HepG2 (cell line): ENCODE results near the gene ATM. TPM values are rescaled to one million over a fixed set of nuclear protein-coding genes. Genes with fewer than 3 reads are reported as not detected.
A peak's percentile ranks its signal among the peaks of the same experiment; 100 is the strongest.

Experiments used
- AGO1 ChIP-seq: fragments of 200-400 bp; formaldehyde crosslinking; IDR thresholded peaks from 2 replicates; pipeline ENCODE4 v1.6.1; 2017; ENCODE audit warnings: mild to moderate bottlenecking, low read depth, low read length, moderate library complexity; ENCODE audit not compliant: poor library complexity, severe bottlenecking
- GATAD1 ChIP-seq: IDR thresholded peaks from 2 replicates; pipeline ENCODE4 v1.6.1; 2016; ENCODE audit warnings: missing genetic modification reagents, missing compliant biosample characterization
- HMGA1 ChIP-seq: sonication (generic); formaldehyde crosslinking; conservative IDR thresholded peaks from 2 replicates; pipeline ENCODE4 v1.4.0; 2020; ENCODE audit warnings: missing genetic modification reagents
- KMT2A ChIP-seq: sonication (generic); formaldehyde crosslinking; IDR thresholded peaks from 2 replicates; pipeline ENCODE4 v1.4.0; 2020; ENCODE audit warnings: missing genetic modification reagents
- MIER3 ChIP-seq: IDR thresholded peaks from 2 replicates; pipeline ENCODE4 v1.6.1; 2016; ENCODE audit warnings: missing compliant biosample characterization, borderline replicate concordance
- POLR2G ChIP-seq: fragments of 200-400 bp; formaldehyde crosslinking; IDR thresholded peaks from 2 replicates; pipeline ENCODE4 v1.6.1; 2018; ENCODE audit warnings: mild to moderate bottlenecking, low read depth, low read length, moderate library complexity
- SOX6 ChIP-seq, 2 experiments: fragments of 450-650 bp in 1 of 2; sonication (generic) in 1 of 2; formaldehyde crosslinking in 1 of 2; IDR thresholded peaks; 2 replicates each; pipeline versions ENCODE4 v1.4.0 to v1.6.1; 2017 to 2020; ENCODE audit warnings: antibody characterized with exemption in 1 of 2, mild to moderate bottlenecking in 1 of 2, missing genetic modification reagents in 1 of 2
- SUZ12 ChIP-seq: fragments of 150-350 bp; IDR thresholded peaks from 2 replicates; pipeline ENCODE4 v1.6.1; 2014; ENCODE audit warnings: low read depth, low read length
- ZNF670 ChIP-seq: sonication (generic); formaldehyde crosslinking; IDR thresholded peaks from 2 replicates; pipeline ENCODE4 v1.8.0; 2022; ENCODE audit warnings: mild to moderate bottlenecking, missing genetic modification reagents, borderline replicate concordance
- polyA plus RNA-seq, 8 experiments: library from polyadenylated mRNA; depleted of rRNA in 3 of 8; stranded (reverse) in 7 of 8; unstranded in 1 of 8; fragments of >200 nt; fragmentation: Illumina TruSeq in 4 of 8; extraction: Trizol in 4 of 8; gene quantifications; 2 replicates each; pipeline versions ENCODE4 v1.2.1 to v1.2.3, GENCODE V29; 2011 to 2016; ENCODE audit warnings: low read depth in 4 of 8, missing spikeins in 1 of 8, mixed read lengths in 1 of 8; ENCODE audit not compliant: insufficient read depth in 1 of 8
- total RNA-seq, 5 experiments: library from RNA; depleted of rRNA; stranded (reverse); fragments of >200 nt; fragmentation: Illumina TruSeq; extraction: Trizol; gene quantifications; 2 replicates each; pipeline ENCODE4 v1.2.3, GENCODE V29; 2016; ENCODE audit warnings: low read depth in 1 of 5
- TF ChIP-seq, protein P1 (sequence below): sonication (generic); formaldehyde crosslinking; IDR thresholded peaks from 2 replicates; pipeline ENCODE4 v1.4.0; 2020; ENCODE audit warnings: missing genetic modification reagents
- TF ChIP-seq, protein P2 (sequence below): IDR thresholded peaks from 2 replicates; pipeline ENCODE4 v1.4.0; 2020; ENCODE audit warnings: mild to moderate bottlenecking, missing genetic modification reagents
- TF ChIP-seq, protein P3 (sequence below): sonication (generic); formaldehyde crosslinking; IDR thresholded peaks from 2 replicates; pipeline ENCODE4 v1.9.0; 2022; ENCODE audit warnings: missing genetic modification reagents, mild to moderate bottlenecking, borderline replicate concordance
- TF ChIP-seq, protein P4 (sequence below): IDR thresholded peaks from 2 replicates; pipeline ENCODE4 v1.6.1; 2012; ENCODE audit warnings: low read depth, low read length, improper control_type of control experiment
- TF ChIP-seq, protein P5 (sequence below): sonication (generic); formaldehyde crosslinking; IDR thresholded peaks from 2 replicates; pipeline ENCODE4 v1.4.0; 2020; ENCODE audit warnings: missing genetic modification reagents, mild to moderate bottlenecking, borderline replicate concordance

The ATM gene
- total and polyA plus RNA-seq, 2 of the 13 experiments (the other 11 are each of a cell fraction or from before 2014, with no cell fraction given) = 40.0 to 71.6 TPM

DNA sequence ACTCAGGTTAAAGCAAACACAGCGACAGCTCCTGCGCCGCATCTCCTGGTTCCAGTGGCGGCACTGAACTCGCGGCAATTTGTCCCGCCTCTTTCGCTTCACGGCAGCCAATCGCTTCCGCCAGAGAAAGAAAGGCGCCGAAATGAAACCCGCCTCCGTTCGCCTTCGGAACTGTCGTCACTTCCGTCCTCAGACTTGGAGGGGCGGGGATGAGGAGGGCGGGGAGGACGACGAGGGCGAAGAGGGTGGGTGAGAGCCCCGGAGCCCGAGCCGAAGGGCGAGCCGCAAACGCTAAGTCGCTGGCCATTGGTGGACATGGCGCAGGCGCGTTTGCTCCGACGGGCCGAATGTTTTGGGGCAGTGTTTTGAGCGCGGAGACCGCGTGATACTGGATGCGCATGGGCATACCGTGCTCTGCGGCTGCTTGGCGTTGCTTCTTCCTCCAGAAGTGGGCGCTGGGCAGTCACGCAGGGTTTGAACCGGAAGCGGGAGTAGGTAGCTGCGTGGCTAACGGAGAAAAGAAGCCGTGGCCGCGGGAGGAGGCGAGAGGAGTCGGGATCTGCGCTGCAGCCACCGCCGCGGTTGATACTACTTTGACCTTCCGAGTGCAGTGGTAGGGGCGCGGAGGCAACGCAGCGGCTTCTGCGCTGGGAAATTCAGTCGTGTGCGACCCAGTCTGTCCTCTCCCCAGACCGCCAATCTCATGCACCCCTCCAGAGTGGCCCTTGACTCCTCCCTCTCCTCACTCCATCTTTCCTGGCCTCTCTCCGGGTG, at the start of gene ATM, which contains the start of gene NPAT (continued):
- TF ChIP-seq, protein P1, sequence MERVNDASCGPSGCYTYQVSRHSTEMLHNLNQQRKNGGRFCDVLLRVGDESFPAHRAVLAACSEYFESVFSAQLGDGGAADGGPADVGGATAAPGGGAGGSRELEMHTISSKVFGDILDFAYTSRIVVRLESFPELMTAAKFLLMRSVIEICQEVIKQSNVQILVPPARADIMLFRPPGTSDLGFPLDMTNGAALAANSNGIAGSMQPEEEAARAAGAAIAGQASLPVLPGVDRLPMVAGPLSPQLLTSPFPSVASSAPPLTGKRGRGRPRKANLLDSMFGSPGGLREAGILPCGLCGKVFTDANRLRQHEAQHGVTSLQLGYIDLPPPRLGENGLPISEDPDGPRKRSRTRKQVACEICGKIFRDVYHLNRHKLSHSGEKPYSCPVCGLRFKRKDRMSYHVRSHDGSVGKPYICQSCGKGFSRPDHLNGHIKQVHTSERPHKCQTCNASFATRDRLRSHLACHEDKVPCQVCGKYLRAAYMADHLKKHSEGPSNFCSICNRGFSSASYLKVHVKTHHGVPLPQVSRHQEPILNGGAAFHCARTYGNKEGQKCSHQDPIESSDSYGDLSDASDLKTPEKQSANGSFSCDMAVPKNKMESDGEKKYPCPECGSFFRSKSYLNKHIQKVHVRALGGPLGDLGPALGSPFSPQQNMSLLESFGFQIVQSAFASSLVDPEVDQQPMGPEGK = peak; percentile 14; the same call in 1 of the 2 replicates
- TF ChIP-seq MIER3 (CRISPR knock-in tag) = peak; percentile 64; the same call in 1 of the 2 replicates
- TF ChIP-seq SOX6 (IDR thresholded peaks at IDR 0.05) = no peak
- TF ChIP-seq SOX6 (CRISPR knock-in tag; IDR thresholded peaks at IDR 0.05) = peak; percentile 69
- TF ChIP-seq, protein P2, sequence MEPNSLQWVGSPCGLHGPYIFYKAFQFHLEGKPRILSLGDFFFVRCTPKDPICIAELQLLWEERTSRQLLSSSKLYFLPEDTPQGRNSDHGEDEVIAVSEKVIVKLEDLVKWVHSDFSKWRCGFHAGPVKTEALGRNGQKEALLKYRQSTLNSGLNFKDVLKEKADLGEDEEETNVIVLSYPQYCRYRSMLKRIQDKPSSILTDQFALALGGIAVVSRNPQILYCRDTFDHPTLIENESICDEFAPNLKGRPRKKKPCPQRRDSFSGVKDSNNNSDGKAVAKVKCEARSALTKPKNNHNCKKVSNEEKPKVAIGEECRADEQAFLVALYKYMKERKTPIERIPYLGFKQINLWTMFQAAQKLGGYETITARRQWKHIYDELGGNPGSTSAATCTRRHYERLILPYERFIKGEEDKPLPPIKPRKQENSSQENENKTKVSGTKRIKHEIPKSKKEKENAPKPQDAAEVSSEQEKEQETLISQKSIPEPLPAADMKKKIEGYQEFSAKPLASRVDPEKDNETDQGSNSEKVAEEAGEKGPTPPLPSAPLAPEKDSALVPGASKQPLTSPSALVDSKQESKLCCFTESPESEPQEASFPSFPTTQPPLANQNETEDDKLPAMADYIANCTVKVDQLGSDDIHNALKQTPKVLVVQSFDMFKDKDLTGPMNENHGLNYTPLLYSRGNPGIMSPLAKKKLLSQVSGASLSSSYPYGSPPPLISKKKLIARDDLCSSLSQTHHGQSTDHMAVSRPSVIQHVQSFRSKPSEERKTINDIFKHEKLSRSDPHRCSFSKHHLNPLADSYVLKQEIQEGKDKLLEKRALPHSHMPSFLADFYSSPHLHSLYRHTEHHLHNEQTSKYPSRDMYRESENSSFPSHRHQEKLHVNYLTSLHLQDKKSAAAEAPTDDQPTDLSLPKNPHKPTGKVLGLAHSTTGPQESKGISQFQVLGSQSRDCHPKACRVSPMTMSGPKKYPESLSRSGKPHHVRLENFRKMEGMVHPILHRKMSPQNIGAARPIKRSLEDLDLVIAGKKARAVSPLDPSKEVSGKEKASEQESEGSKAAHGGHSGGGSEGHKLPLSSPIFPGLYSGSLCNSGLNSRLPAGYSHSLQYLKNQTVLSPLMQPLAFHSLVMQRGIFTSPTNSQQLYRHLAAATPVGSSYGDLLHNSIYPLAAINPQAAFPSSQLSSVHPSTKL (CRISPR knock-in tag) = peak; percentile 59; the same call in 1 of the 2 replicates
- TF ChIP-seq, protein P3, sequence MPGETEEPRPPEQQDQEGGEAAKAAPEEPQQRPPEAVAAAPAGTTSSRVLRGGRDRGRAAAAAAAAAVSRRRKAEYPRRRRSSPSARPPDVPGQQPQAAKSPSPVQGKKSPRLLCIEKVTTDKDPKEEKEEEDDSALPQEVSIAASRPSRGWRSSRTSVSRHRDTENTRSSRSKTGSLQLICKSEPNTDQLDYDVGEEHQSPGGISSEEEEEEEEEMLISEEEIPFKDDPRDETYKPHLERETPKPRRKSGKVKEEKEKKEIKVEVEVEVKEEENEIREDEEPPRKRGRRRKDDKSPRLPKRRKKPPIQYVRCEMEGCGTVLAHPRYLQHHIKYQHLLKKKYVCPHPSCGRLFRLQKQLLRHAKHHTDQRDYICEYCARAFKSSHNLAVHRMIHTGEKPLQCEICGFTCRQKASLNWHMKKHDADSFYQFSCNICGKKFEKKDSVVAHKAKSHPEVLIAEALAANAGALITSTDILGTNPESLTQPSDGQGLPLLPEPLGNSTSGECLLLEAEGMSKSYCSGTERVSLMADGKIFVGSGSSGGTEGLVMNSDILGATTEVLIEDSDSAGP (CRISPR knock-in tag) = peak; percentile 84; the same call in 1 of the 2 replicates
- TF ChIP-seq POLR2G = peak; percentile 92
- TF ChIP-seq HMGA1 (CRISPR knock-in tag) = no peak
- TF ChIP-seq AGO1 = peak; percentile 53
- peak; percentile 19; the same call in 1 of the 2 replicates for TF ChIP-seq ZNF670 (CRISPR knock-in tag)
- TF ChIP-seq, protein P4, sequence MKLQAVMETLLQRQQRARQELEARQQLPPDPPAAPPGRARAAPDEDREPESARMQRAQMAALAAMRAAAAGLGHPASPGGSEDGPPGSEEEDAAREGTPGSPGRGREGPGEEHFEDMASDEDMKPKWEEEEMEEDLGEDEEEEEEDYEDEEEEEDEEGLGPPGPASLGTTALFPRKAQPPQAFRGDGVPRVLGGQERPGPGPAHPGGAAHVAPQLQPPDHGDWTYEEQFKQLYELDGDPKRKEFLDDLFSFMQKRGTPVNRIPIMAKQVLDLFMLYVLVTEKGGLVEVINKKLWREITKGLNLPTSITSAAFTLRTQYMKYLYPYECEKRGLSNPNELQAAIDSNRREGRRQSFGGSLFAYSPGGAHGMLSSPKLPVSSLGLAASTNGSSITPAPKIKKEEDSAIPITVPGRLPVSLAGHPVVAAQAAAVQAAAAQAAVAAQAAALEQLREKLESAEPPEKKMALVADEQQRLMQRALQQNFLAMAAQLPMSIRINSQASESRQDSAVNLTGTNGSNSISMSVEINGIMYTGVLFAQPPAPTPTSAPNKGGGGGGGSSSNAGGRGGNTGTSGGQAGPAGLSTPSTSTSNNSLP = no peak; the same call in 1 of the 2 replicates
- TF ChIP-seq GATAD1 = peak; percentile 90
- no peak for TF ChIP-seq SUZ12
- TF ChIP-seq KMT2A = peak; percentile 90
- TF ChIP-seq, protein P5, sequence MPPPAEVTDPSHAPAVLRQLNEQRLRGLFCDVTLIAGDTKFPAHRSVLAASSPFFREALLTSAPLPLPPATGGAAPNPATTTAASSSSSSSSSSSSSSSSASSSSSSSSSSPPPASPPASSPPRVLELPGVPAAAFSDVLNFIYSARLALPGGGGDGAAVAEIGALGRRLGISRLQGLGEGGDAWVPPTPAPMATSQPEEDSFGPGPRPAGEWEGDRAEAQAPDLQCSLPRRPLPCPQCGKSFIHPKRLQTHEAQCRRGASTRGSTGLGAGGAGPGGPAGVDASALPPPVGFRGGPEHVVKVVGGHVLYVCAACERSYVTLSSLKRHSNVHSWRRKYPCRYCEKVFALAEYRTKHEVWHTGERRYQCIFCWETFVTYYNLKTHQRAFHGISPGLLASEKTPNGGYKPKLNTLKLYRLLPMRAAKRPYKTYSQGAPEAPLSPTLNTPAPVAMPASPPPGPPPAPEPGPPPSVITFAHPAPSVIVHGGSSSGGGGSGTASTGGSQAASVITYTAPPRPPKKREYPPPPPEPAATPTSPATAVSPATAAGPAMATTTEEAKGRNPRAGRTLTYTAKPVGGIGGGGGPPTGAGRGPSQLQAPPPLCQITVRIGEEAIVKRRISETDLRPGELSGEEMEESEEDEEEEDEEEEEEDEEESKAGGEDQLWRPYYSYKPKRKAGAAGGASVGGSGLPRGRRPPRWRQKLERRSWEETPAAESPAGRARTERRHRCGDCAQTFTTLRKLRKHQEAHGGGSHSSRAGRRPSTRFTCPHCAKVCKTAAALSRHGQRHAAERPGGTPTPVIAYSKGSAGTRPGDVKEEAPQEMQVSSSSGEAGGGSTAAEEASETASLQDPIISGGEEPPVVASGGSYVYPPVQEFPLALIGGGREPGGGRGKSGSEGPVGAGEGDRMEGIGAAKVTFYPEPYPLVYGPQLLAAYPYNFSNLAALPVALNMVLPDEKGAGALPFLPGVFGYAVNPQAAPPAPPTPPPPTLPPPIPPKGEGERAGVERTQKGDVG (CRISPR knock-in tag) = peak; percentile 44; the same call in 1 of the 2 replicates
